Jurkat, Clone E6-1 (cell line): ENCODE measurements around the gene BMP8B.
"Not testable (repeated sequence)": the region's sequence is repeated elsewhere in the genome, so short reads cannot be mapped to it uniquely, and the experiment has no call there.

Source experiments
- DNase-seq: peaks from one replicate; pipeline ENCODE4 v3.0.0-alpha.2; 2011; ENCODE audit warnings: low read depth, low spot score
- H3K4me3 ChIP-seq: 2 replicates; pipeline ENCODE4 v1.5.1; 2011; ENCODE audit warnings: mild to moderate bottlenecking, low read length, control low read depth, moderate library complexity

The BMP8B gene

GRCh38 chr1:39782685-39783084 lies 6.0 kb downstream of the BMP8B start:
- not testable (repeated sequence) for H3K4me3 ChIP-seq, DNase-seq

- no peak for DNase-seq
- no peak overlapping the region for H3K4me3 ChIP-seq
Measured at GRCh38 chr1:39782103-39782502, 6.6 kb downstream of the BMP8B start.

- H3K4me3 ChIP-seq = no peak overlapping the region
- no peak for DNase-seq
Measured at GRCh38 chr1:39781349-39781715, 7.3 kb downstream of the BMP8B start.

- no peak overlapping the region for H3K4me3 ChIP-seq
- DNase-seq = no peak
Measured at GRCh38 chr1:39779821-39780220, 8.8 kb downstream of the BMP8B start.

- H3K4me3 ChIP-seq = no peak overlapping the region
- DNase-seq = no peak
Measured at GRCh38 chr1:39779137-39779536, 9.5 kb downstream of the BMP8B start.

DNA sequence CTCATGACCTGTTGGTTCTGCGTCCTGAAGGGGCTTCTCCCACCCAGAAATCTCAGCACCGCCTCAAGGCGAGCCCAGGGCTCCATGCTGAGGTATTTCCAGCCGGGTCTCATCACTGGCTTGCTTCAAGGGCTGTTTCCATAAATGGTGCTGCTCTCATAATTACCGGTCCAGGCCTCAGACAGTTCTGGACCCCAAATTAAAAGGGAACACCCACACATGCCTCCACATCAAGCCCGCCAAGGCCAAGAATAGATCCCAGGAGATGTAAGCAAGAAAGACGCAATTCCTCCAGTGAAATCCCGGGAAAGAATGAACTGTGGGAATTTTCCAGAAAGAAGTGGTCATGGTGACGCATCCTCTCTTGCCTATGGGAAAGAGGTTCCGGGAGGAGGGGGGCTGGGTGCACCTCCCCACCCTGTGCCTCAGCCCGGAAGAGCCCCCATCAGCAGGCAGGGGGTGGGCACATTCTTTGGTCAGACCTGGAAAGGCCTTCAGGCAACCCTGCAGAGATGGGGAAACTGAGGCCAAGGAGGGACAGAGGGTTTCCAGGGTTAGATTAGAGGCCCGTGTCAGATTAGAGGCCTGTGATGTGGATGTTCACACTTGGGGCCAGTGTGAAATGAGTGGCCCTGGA lies 10.1 kb downstream of the BMP8B start:
- not testable (repeated sequence) for DNase-seq

DNA sequence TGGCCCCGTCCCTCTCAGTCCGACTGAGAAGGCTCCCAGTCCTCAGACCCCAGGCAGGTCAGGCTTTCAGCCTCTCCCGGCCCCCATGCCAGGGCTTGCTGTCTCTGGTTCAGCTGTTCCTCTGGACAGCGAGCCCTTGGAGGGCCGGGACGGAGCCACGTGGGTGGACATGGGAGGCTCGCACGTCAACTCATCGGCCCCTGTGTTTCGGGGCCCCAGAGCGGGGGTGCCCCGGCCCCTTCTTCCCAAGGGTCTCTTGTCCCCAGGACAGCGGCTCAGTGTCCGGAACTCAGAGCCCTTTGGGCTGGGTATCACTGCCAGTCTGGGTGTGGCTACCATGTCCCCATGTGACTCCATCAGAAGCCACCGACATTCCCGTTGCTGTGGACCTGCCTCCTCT lies 10.8 kb downstream of the BMP8B start:
- DNase-seq, H3K4me3 ChIP-seq: not testable (repeated sequence)

More for the DNA sequence above, 10.1 kb downstream of the BMP8B start:
- H3K4me3 ChIP-seq = not testable (repeated sequence)

DNA sequence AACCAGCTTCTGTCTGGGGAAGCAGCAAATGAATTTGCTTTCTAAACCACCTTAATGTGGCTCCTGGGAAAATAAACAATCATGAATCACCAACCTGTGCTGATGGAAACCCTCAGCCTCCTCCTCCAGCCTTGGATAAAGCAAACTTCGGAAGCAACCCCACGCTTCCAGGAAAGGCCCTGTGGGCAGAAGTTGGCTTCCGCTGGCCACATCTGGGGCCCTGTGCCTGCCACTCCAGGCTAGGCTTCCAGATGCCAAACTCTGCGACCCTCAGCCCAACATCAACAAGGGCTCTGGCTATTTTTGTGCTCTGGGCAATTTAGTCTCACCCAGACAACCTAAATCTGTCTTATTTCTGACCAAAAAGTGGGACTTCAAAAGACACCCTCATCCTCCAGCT lies 11.4 kb downstream of the BMP8B start:
- no peak for DNase-seq
- H3K4me3 ChIP-seq = no peak overlapping the region

DNA sequence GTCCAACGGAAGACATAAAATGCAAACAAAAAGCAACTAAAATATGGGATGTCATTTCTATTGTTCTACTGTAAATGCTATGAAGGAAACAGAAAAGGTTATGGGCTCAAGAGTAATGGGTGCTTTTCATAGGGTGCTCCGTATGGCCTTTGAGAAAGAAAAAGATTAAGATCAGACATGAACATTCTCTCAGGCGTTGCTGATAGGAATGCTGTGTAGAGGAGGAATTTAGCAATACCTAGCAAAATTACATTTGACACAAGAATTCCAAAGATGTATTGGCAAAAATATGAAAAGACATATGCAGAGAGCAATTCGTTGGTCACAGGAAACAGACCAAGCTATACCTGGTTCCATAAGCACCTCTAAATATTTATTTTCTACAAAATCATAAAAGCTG lies 11.8 kb downstream of the BMP8B start:
- no peak for DNase-seq
- no peak overlapping the region for H3K4me3 ChIP-seq

GRCh38 chr1:39776400-39776713 lies 12.3 kb downstream of the BMP8B start:
- DNase-seq = no peak
- no peak overlapping the region for H3K4me3 ChIP-seq

GRCh38 chr1:39775676-39776399 lies 12.8 kb downstream of the BMP8B start:
- not testable (repeated sequence) for DNase-seq

DNA sequence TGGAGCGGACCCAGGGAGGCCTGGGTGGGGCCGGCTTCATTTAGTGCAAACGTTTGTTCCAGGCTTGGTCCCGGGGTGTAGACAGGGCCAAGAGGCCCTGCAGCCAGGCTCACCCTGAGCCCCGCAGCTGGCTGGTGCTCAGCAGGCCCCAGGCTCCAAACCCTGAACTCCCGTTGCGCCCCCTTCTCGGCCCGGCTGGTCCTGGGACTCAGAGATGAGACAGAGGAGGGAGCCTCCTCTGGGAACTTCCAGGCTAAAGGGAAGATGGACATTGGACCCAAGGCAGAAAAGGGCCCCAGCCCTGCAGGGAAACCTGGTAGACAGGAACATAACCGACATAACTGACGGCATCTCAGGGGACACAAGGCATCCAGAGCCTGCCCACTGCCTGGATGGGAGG lies 13.5 kb downstream of the BMP8B start:
- H3K4me3 ChIP-seq, DNase-seq: not testable (repeated sequence)

More at GRCh38 chr1:39775676-39776399, 12.8 kb downstream of the BMP8B start:
- not testable (repeated sequence) for H3K4me3 ChIP-seq

DNA sequence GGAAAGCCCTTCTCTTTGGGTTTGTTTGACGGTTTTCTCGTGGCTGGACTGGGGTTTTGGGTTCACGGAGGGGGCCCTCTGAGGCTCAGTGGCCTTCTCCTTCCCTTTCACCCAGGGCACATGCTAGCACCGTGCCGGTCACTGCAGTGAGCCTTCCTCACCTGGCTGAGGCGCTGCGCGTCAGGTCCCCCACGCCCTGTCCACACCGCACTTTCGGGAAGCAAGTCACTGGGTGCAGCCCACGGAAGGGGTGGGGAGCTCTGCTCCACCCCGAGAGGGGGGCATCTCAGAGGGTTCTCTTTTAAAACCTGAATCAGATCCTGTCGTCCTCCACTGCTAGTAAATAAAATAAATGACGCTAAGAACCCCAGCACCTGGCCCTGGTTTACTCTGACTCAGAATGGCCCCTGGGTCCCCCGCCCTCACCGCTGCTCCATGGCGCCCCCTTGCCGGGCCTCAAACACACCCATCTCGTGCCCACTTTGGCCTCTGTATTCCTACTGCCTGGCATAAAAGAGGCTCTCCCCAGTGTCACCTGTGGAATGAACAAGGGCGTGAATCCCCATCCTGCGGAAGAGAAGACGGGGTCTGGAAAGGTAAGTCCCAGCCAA lies 15.2 kb downstream of the BMP8B start:
- not testable (repeated sequence) for H3K4me3 ChIP-seq, DNase-seq

DNA sequence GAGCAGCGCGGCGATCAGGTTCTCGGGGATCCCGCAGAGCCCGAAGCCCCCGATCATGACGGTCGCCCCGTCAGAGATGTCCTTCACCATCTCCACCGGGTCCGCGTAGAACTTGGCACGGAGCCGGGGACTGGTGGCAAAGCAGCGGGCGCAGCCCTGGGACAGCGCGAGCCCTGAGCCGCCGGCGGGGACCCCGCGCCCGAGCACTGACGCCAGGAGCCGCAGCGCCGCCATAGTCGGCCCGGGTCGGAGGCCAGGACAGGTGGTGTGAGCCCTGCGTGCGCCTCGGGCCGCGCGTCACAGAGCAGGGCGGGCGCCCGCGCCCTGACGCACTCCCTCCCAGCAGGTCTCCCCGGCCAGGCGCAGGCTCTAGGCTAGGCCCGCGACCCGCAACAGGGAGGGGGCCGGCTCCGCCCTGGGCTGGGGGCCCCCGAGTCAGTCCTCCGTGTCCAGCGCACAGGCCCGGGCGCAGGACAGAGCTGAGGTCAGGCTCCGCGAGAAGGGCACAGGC lies 17.6 kb downstream of the BMP8B start, which contains the start of gene OXCT2:
Gene OXCT2, minus strand, starts transcription at position 327 of the 511 bp plus-strand sequence. Its CDS starts 93 bp downstream, at position 234.
- not testable (repeated sequence) for H3K4me3 ChIP-seq, DNase-seq

GRCh38 chr1:39770100-39771021 lies 18.3 kb downstream of the BMP8B start:
- not testable (repeated sequence) for H3K4me3 ChIP-seq, DNase-seq

GRCh38 chr1:39769502-39769901 lies 19.2 kb downstream of the BMP8B start:
- not testable (repeated sequence) for DNase-seq, H3K4me3 ChIP-seq

DNA sequence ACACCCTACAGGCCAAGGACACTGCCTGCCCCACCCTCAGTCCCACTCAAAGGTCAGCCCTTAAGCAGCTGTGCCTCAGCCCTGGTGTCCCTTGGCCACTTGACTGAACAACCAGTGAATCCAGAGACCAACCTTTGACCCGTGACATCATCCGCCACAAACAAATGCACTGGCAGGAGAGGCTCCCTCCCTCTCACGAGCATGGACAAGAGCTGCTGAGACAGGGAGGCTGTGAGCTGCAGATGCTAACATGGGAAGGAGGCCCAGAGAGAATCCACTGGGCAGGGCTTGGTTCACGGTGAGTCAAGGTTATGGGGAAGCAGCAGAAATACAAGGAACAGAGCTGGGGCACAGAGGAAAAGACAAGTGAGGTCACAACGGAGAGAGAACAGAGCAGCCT lies 22.2 kb downstream of the BMP8B start:
- not testable (repeated sequence) for H3K4me3 ChIP-seq, DNase-seq

- not testable (repeated sequence) for DNase-seq, H3K4me3 ChIP-seq
Measured at GRCh38 chr1:39764512-39764911, 24.2 kb downstream of the BMP8B start.
